PC-9 (cell line): ENCODE results near the gene UPK2. TPM values are rescaled to one million over a fixed set of nuclear protein-coding genes. Genes with fewer than 3 reads are reported as not detected.

Experiments used
- BruUV-seq: library from RNA; stranded (reverse); fragments of 400-500 nt; replicated peaks from 2 replicates; lab custom pipeline; 2021; lab: Mats Ljungman, UMichigan
- CTCF ChIA-PET: fragments of 300-600 bp; sonication (Branson Sonifier 250); formaldehyde crosslinking; loops from one replicate; lab custom pipeline; 2022; ENCODE audit warnings: antibody characterized with exemption; lab: Charles Lee
- POLR2A ChIA-PET: fragments of 300-600 bp; sonication (Branson Sonifier 250); formaldehyde crosslinking; loops from one replicate; lab custom pipeline; 2022; ENCODE audit warnings: antibody characterized with exemption; ENCODE audit not compliant: unreplicated experiment; lab: Charles Lee
- DNase-seq, 2 experiments: peaks; one replicate each; pipeline versions ENCODE4 v3.0.0 to v3.0.0-alpha.2; 2015 to 2022; ENCODE audit warnings: mixed read lengths in 1 of 2
- H2AFZ ChIP-seq: fragments of 200-600 bp; sonication (generic); 2 replicates; pipeline ENCODE4 v1.8.1; 2017; ENCODE audit warnings: antibody characterized with exemption
- H3F3A ChIP-seq: fragments of 200-600 bp; sonication (generic); 2 replicates; pipeline ENCODE4 v1.8.1; 2017; ENCODE audit warnings: antibody characterized with exemption, mild to moderate bottlenecking, low read depth; ENCODE audit not compliant: insufficient read depth
- H3K27ac ChIP-seq: fragments of 200-600 bp; sonication (generic); 2 replicates; pipeline ENCODE4 v1.6.1; 2016; ENCODE audit warnings: mixed run types
- H3K27me3 ChIP-seq: fragments of 200-600 bp; sonication (generic); 2 replicates; pipeline ENCODE4 v1.6.1; 2016; ENCODE audit warnings: low read depth, mixed run types; ENCODE audit not compliant: insufficient read depth
- H3K36me3 ChIP-seq: fragments of 200-600 bp; sonication (generic); 2 replicates; pipeline ENCODE4 v1.6.1; 2016; ENCODE audit warnings: low read depth, mixed run types
- H3K4me1 ChIP-seq: fragments of 200-600 bp; sonication (generic); replicated peaks from 2 replicates; pipeline ENCODE4 v1.6.1; 2016; ENCODE audit warnings: mixed run types; ENCODE audit not compliant: insufficient read depth
- H3K4me2 ChIP-seq: fragments of 200-600 bp; sonication (generic); 2 replicates; pipeline ENCODE4 v1.6.1; 2017; ENCODE audit warnings: mixed run types
- H3K4me3 ChIP-seq: fragments of 200-600 bp; sonication (generic); 2 replicates; pipeline ENCODE4 v1.6.1; 2016; ENCODE audit warnings: mixed run types
- H3K79me2 ChIP-seq: fragments of 200-600 bp; sonication (generic); 2 replicates; pipeline ENCODE4 v1.6.1; 2017; ENCODE audit warnings: low read depth, mixed run types
- H3K9me2 ChIP-seq: fragments of 200-600 bp; sonication (generic); 2 replicates; pipeline ENCODE4 v1.8.1; 2017; ENCODE audit warnings: mild to moderate bottlenecking; ENCODE audit not compliant: insufficient read depth
- H3K9me3 ChIP-seq: fragments of 200-600 bp; sonication (generic); 2 replicates; pipeline ENCODE4 v1.8.1; 2016; ENCODE audit warnings: low read depth; ENCODE audit not compliant: insufficient read depth
- H4K20me1 ChIP-seq: fragments of 200-600 bp; sonication (generic); 2 replicates; pipeline ENCODE4 v1.8.1; 2017; ENCODE audit not compliant: insufficient read depth
- CTCF ChIP-seq: fragments of 200-600 bp; sonication (generic); conservative IDR thresholded peaks from 2 replicates; pipeline ENCODE4 v1.6.1; 2017; ENCODE audit warnings: mixed run types, antibody characterized with exemption, mild to moderate bottlenecking, moderate library complexity
- EZH2 ChIP-seq: fragments of 200-600 bp; sonication (generic); IDR thresholded peaks from 2 replicates; pipeline ENCODE4 v1.8.0; 2017; ENCODE audit warnings: antibody characterized with exemption, low read depth
- intact Hi-C: fragments of 100-400 bp; cut with micrococcal nuclease; formaldehyde crosslinking; loops from one replicate; pipeline ENCODE4 v1.10.0; 2022; ENCODE audit not compliant: unreplicated experiment
- total RNA-seq: library from RNA; stranded (reverse); gene quantifications from 2 replicates; pipeline ENCODE4 v1.2.3, GENCODE V29; 2021

Gene UPK2
- total RNA-seq, 1 experiment from 2014 or later: 17.1 TPM

GRCh38 chr11:118971646-118972045 is 15.5 kb downstream of the UPK2 start, which contains the start of gene FOXR1:
Gene FOXR1 (plus strand): TSS chr11:118971761. CDS start chr11:118971932, 171 bp downstream.
- Histone ChIP-seq H3K79me2 (no peaks in the 10 kb centered on the region), H3K9me3 (no peaks in the 10 kb centered on the region), H3K4me2 (no peak within 1 kb of the TSS), H3K4me3 (no peak within 1 kb of the TSS), H2AFZ (no peak within 1 kb of the TSS), H4K20me1 (no peaks in the 10 kb centered on the region), H3K36me3 (no peaks in the 10 kb centered on the region), H3K4me1 (no peaks in the 10 kb centered on the region), H3K9me2 (no peaks in the 10 kb centered on the region), H3F3A (no peaks in the 10 kb centered on the region; the same call in 1 of the 2 replicates), H3K27ac (no peak within 1 kb of the TSS), H3K27me3 (no peaks in the 10 kb centered on the region)
- CTCF ChIA-PET: no interaction called here
- no peak for TF ChIP-seq CTCF
- DNase-seq: no peak
- intact Hi-C loops: no loop called here
- no TSS peak for BruUV-seq
- POLR2A ChIA-PET: no interaction called here

- no peak overlapping the region for H2AFZ ChIP-seq
- no peaks in the 10 kb centered on the region for H4K20me1 ChIP-seq
- TF ChIP-seq CTCF: no peak
- TF ChIP-seq EZH2: no peak
- no peak overlapping the region for H3K27ac ChIP-seq
- no peaks in the 10 kb centered on the region for H3K4me1 ChIP-seq
- ChIA-PET POLR2A (interaction anchor here (0.5 kb wide), 1 partner anchor 351 kb away, joined by 3 read pairs; no protein-coding TSS in a partner anchor), CTCF (no interaction called here)
- intact Hi-C loops: no loop called here
- H3K9me3 ChIP-seq: no peaks in the 10 kb centered on the region
- no TSS peak for BruUV-seq
- no peak overlapping the region for H3K4me2 ChIP-seq
- no peaks in the 10 kb centered on the region for H3K36me3 ChIP-seq
- H3F3A ChIP-seq: no peaks in the 10 kb centered on the region
- no peaks in the 10 kb centered on the region for H3K79me2 ChIP-seq
- H3K27me3 ChIP-seq: no peaks in the 10 kb centered on the region
- no peaks in the 10 kb centered on the region for H3K9me2 ChIP-seq
- H3K4me3 ChIP-seq: no peak overlapping the region
- DNase-seq: peak in 1 of 2 experiments; percentile 50
Observed at GRCh38 chr11:118973985-118974384, 17.9 kb downstream of the UPK2 start.

GRCh38 chr11:118975771-118976709 is 19.9 kb downstream of the UPK2 start:
- Histone ChIP-seq H3K9me2 (no peaks in the 10 kb centered on the region), H3F3A (no peaks in the 10 kb centered on the region), H2AFZ (no peak overlapping the region), H3K4me1 (no peaks in the 10 kb centered on the region), H3K27me3 (no peaks in the 10 kb centered on the region), H3K79me2 (no peaks in the 10 kb centered on the region), H3K9me3 (no peaks in the 10 kb centered on the region), H4K20me1 (no peaks in the 10 kb centered on the region), H3K27ac (no peak overlapping the region), H3K36me3 (no peaks in the 10 kb centered on the region), H3K4me3 (no peak overlapping the region), H3K4me2 (no peak overlapping the region)
- ChIA-PET CTCF (no interaction called here), POLR2A (no interaction called here)
- TF ChIP-seq CTCF: no peak
- no peak for TF ChIP-seq EZH2
- intact Hi-C loops: no loop called here
- BruUV-seq: no TSS peak
- no peak for DNase-seq
